Measurements from ENCODE around the gene RPUSD4. TPM values are rescaled to one million over a fixed set of nuclear protein-coding genes. Genes with fewer than 3 reads are reported as not detected.

The RPUSD4 gene
- total RNA-seq, 2 donors from 2014 or later: 33.8 to 50.8 TPM

DNA sequence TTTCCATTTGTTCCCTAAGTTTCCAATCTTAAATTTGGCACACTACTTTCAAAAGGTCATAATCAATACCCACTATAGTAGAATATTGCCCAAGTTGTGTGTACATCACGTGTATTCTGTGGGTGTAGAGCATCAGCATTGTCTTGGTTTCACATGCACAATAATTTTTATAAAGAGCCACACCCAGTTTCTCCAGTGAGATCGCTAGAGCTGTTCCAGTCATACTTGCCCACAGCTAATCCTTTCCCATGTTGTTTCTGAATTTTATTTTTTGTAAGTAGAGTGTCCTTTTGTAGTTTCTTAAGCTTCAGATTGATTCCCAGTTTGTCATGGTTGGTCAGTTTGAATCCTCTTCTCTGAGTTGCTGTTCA, 13.8 kb upstream of the RPUSD4 start:
- H3K9me3 Mint-ChIP-seq: no peaks in the 10 kb centered on the region
- no peak for ATAC-seq (replicated peaks)
- H3K4me1 Mint-ChIP-seq: peaks cover 10% of the 10 kb centered on the region
- no peak overlapping the region for H3K27ac Mint-ChIP-seq
- peaks cover 12% of the 10 kb centered on the region for H3K36me3 Mint-ChIP-seq (ENCODE audit: low read depth)
- H3K4me3 Mint-ChIP-seq: no peak overlapping the region
- H3K27me3 Mint-ChIP-seq: no peaks in the 10 kb centered on the region

DNA sequence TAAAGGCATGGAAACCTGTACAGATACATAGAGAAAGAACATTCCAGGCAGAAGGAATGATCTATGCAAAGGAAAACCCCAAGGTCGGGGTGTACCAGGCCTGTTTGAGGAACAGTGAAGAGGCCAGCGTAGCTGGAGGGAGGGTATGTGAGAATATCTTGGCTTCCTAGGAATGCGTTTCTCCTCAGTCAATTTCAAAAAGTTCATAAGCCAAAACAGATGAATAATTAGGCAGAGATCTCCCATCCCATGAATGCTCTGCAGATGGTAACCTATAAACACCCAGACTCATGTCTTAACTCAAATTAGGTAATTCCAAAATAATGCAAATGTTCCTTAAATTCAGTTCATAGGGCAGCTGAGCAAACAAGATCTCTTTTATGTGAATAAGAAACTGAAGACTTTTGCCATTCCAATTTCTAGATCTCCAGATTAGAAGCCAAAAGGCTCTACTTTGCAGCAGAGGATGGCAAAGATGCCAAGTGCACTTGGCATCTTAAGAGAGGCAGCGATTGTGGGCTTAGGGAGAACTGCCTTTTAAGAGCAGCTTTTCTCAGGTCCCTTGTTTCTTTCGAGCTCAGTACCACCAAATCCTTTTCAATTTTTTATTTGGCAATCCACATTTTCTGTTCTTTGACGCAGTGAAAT, 13.3 kb upstream of the RPUSD4 start:
- Mint-ChIP-seq H3K36me3 (ENCODE audit: low read depth) (peaks cover 11% of the 10 kb centered on the region), H3K27ac (no peak overlapping the region), H3K4me1 (peaks cover 10% of the 10 kb centered on the region), H3K27me3 (no peaks in the 10 kb centered on the region), H3K4me3 (no peak overlapping the region), H3K9me3 (no peaks in the 10 kb centered on the region)
- ATAC-seq (replicated peaks): no peak

DNA sequence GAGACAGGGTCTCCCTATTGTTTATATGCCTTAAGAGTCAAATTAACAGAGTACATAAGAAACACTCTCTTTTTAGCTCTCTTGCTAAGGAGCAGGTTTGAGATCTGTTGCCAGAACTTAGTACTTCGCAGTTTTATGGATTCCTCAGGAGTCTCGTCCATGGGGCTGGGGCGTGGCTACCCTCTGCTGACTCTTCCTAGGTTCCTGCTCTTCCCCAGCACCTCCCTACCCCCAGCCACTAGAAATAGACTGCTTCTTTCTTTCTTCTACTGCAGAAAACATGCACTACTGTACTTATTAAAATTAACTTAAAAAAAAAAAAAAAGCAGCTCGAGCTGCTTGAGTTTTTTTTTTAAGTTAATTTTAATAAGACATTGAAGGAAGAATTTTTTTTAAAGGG, 8.1 kb upstream of the RPUSD4 start:
- no peaks in the 10 kb centered on the region for H3K9me3 Mint-ChIP-seq
- H3K27ac Mint-ChIP-seq: no peak overlapping the region
- no peaks in the 10 kb centered on the region for H3K36me3 Mint-ChIP-seq (ENCODE audit: low read depth)
- no peaks in the 10 kb centered on the region for H3K27me3 Mint-ChIP-seq
- H3K4me1 Mint-ChIP-seq: peaks cover 14% of the 10 kb centered on the region
- H3K4me3 Mint-ChIP-seq: no peak overlapping the region
- no peak for ATAC-seq (replicated peaks)

DNA sequence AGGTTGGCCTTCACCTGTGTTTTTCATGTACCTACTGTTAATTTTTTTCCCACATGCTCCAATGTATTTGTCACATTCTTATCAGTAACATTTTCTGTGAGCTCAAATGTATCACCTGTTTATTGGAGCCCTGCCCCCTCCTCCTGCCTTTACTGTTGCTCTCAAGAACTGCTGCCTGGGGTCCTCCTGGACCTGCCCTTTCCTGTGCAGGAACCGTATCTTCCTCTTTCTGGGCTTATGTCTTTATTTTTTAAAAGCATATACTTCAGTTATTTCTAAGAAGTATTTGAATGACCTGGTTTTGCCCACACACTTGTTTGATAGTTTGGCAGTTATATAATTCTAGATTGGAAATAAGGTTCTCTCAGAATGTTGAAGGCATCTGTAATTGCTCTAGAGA, 6.0 kb upstream of the RPUSD4 start:
- no peak overlapping the region for H3K4me3 Mint-ChIP-seq
- H3K27ac Mint-ChIP-seq: peak overlapping the region; percentile 15
- no peaks in the 10 kb centered on the region for H3K9me3 Mint-ChIP-seq
- no peak for ATAC-seq (replicated peaks)
- H3K36me3 Mint-ChIP-seq (ENCODE audit: low read depth): no peaks in the 10 kb centered on the region
- peaks cover 20% of the 10 kb centered on the region for H3K4me1 Mint-ChIP-seq
- no peaks in the 10 kb centered on the region for H3K27me3 Mint-ChIP-seq

DNA sequence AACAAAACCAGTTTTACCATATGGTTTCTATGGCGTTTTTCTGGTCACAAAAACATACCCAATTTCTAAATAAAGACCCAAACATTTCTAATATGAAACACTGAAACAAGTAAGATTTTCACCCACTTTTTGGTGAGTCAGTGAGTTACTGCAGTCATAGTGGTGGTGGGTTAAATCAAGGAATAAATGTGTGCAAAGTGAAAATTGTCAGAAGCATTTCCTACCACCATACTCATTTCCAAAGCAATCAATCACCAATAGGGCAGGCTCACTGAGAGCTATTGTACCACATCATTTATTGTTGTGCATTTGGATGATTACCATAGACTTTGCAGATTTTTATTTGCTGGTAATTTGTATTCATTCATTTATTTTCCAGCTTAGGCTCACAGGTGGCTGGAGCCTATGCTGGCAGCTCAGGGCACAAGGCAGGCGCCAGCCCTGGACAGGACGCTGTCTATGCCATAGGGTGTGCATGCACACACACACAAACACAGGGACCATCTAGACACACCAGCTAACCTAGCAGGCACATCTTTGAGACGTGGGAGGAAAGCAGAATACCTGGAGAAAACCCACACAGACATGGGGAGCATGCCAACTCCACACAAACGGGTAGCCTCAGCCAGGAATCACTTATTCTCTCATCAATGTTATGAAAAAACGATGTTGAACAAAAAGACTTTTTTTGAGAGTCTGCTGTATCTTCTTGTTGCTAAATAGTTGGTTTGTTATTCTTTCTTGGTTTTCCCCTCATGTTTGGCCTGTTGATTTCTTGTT, 5.3 kb upstream of the RPUSD4 start:
- Mint-ChIP-seq H3K9me3 (no peaks in the 10 kb centered on the region), H3K27me3 (no peaks in the 10 kb centered on the region), H3K36me3 (ENCODE audit: low read depth) (no peaks in the 10 kb centered on the region), H3K4me3 (peak overlapping the region; percentile 6), H3K4me1 (peaks cover 23% of the 10 kb centered on the region), H3K27ac (peak overlapping the region; percentile 15)
- ATAC-seq (replicated peaks): peak; percentile 80

DNA sequence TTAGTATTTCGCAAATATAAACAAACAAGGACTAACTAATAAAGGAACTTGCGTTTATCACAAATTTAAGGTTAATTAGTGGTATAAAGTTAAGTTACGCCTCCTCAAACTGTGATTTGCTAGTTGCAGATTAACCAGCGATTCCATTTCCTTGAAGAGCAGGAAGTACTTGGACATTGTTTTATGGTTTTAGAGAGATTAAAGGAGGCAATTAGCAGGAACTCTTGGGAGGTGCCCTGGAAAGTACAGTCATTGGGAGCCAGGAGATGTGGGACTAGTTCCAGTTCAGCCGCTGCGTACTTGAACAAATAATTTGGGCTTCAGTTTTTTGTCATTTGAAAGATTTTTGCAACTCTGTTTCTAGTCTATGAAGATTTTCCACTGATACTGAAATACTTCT, 3.4 kb upstream of the RPUSD4 start:
- H3K27ac Mint-ChIP-seq: no peak overlapping the region
- H3K9me3 Mint-ChIP-seq: no peaks in the 10 kb centered on the region
- H3K36me3 Mint-ChIP-seq (ENCODE audit: low read depth): peaks cover 13% of the 10 kb centered on the region
- no peak overlapping the region for H3K4me3 Mint-ChIP-seq
- H3K27me3 Mint-ChIP-seq: no peaks in the 10 kb centered on the region
- no peak for ATAC-seq (replicated peaks)
- peaks cover 30% of the 10 kb centered on the region for H3K4me1 Mint-ChIP-seq

DNA sequence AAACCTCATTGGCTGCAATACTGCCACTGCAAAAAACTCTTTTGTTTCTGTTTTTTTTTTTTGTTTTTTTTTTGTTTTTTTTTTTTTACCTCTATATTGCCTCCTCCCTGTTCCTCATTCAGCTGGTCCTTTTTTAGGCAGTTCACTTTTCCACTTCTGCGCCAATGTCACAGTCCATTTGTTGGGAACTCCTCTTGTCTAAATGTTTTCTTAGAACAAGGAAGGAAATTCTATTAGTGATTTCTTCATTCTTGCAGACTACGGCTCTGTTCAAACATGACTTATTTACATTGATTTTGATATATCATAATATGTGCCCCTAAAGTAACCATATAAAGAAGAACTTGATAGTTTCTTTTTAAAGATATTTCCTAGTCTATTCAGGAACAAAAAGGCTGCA, 3.0 kb upstream of the RPUSD4 start:
- no peak overlapping the region for H3K27ac Mint-ChIP-seq
- peaks cover 30% of the 10 kb centered on the region for H3K4me1 Mint-ChIP-seq
- no peaks in the 10 kb centered on the region for H3K27me3 Mint-ChIP-seq
- ATAC-seq (replicated peaks): no peak
- peaks cover 17% of the 10 kb centered on the region for H3K36me3 Mint-ChIP-seq (ENCODE audit: low read depth)
- H3K4me3 Mint-ChIP-seq: no peak overlapping the region
- no peaks in the 10 kb centered on the region for H3K9me3 Mint-ChIP-seq

DNA sequence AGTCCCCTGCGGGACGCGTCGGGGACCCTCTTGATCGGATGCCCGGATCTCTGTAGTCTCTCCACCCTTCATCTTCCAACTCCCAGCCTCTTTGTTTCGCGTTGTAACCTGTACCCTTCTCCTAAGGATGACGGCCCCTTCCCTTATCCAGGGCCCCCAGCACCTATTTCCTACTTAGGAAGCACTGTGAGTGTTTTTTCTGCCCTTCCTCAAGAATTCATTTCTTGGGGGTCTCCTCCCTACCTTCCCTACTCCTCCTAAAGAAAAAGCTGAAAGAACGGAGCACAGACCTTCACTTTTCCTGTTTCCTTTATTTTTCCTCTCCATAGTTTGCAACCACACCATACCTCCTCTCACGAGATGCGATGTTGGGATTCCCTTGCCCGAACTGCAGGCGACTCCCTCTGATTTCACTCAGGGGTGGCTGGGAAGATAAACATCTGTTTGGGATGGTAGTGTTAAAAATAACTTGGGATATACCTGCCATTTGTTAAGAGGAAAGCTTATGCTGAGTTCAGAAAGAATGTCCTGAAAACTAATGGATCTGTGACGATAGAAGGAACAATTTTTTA, 725 bp upstream of the RPUSD4 start:
- Mint-ChIP-seq H3K4me3 (peak overlapping the region; percentile 97), H3K27me3 (no peaks in the 10 kb centered on the region), H3K9me3 (no peaks in the 10 kb centered on the region), H3K27ac (peak overlapping the region; percentile 96), H3K4me1 (peaks cover 27% of the 10 kb centered on the region), H3K36me3 (ENCODE audit: low read depth) (peaks cover 40% of the 10 kb centered on the region)
- ATAC-seq (replicated peaks): no peak

DNA sequence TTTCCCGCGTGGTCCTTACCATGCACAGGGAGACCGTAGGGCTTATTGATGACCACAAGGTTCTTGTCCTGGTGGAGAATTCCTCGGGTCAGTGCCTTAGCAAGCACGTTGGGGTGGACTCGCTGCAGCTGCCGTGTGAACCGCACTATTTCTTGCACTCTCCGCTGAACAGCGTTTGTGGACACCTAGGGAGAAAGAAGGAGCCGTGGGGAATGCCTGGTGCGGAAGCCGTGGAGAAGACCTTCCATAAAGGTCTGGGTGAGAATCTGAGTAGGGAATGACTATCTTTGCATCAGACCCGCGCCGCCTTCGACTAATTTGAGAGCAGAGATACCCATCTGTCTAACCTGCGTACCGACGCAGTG, 597 bp downstream of the RPUSD4 start:
- Mint-ChIP-seq H3K4me1 (peaks cover 21% of the 10 kb centered on the region), H3K27ac (peak overlapping the region; percentile 96), H3K4me3 (peak overlapping the region; percentile 97), H3K9me3 (no peaks in the 10 kb centered on the region), H3K27me3 (no peaks in the 10 kb centered on the region), H3K36me3 (ENCODE audit: low read depth) (peaks cover 53% of the 10 kb centered on the region)
- no peak for ATAC-seq (replicated peaks)

DNA sequence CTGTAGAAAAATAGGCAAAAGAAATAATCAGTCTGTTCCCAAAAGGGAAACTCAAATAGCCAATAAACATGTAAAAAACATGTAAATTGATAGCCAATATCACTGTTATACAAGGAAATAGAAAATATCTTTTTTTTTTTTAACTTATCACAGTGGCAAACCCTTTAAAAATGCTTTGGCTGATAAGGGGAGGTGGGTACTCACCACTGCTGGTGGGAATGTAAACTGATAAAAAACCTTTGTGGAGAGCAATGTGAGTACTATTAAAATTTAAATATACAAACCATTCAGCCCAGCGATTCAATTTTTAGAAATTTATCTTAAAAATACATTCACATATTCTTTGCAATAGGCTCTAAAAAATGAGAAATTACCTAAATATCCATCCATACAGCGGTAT, 3.6 kb downstream of the RPUSD4 start:
- ATAC-seq (replicated peaks): no peak
- peaks cover 15% of the 10 kb centered on the region for H3K4me1 Mint-ChIP-seq
- no peaks in the 10 kb centered on the region for H3K9me3 Mint-ChIP-seq
- H3K27me3 Mint-ChIP-seq: no peaks in the 10 kb centered on the region
- no peak overlapping the region for H3K27ac Mint-ChIP-seq
- H3K36me3 Mint-ChIP-seq (ENCODE audit: low read depth): peaks cover 82% of the 10 kb centered on the region
- H3K4me3 Mint-ChIP-seq: no peak overlapping the region

DNA sequence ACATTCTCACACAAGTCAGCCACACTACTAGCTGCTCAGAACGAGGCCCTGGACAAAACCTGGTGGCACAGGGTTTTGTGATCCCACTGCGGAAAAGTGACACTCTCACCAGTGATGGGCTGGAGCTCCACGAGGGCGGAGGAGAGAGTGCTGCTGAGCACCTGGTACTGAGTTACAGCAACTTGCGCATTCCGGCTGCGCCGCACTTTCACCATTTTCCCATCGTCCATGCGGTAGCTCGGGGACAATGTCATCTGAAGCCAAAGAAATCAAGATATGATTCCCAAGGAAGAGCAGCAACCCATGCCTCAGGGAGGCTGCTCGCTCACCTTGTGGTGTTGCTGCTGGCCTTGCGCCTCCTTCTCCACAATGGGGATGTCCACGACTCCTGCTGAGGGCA, 6.1 kb downstream of the RPUSD4 start:
- H3K36me3 Mint-ChIP-seq (ENCODE audit: low read depth): peaks cover 100% of the 10 kb centered on the region

DNA sequence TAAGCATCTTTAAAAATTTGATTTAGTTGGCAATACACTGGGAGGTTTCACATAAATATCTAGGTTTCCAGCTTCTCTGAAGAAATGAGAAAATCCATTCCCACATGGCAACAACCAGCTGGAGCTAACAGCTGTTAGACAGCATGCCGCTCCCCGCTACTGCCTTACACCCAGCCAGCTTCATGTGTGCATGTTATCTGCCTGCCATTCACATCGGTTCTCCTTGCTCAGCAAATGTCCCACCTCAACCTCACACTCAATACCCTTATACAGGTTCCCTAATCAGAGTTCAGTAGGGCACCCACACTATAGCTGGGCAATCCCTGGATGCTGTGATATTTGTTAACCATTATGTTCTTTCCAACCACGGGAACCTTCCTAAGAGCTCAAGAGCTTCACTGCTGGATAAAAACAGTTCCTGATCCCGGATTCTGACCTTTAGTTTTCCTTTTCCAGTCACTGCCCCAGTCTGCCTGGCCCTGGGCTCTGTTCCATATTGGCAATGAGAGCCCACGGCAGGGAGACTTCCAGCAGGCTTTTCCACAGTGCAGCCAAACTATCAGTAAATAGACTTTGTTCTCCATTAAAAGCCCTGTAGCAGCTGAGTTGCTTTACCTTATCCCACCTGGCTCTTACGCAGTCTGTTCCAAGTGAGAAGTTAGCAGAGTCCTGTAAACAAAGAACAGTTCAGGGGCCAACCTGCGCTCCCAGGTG, 8.6 kb downstream of the RPUSD4 start:
- peaks cover 5% of the 10 kb centered on the region for H3K9me3 Mint-ChIP-seq
- H3K36me3 Mint-ChIP-seq (ENCODE audit: low read depth): peaks cover 100% of the 10 kb centered on the region
- H3K4me1 Mint-ChIP-seq: no peaks in the 10 kb centered on the region
- no peak for ATAC-seq (replicated peaks)
- H3K4me3 Mint-ChIP-seq: no peak overlapping the region
- H3K27ac Mint-ChIP-seq: no peak overlapping the region
- H3K27me3 Mint-ChIP-seq: no peaks in the 10 kb centered on the region

More for the DNA sequence above, 6.1 kb downstream of the RPUSD4 start:
- Mint-ChIP-seq H3K27me3 (no peaks in the 10 kb centered on the region), H3K27ac (no peak overlapping the region), H3K4me1 (peaks cover 4% of the 10 kb centered on the region), H3K4me3 (no peak overlapping the region), H3K9me3 (no peaks in the 10 kb centered on the region)
- ATAC-seq (replicated peaks): no peak

DNA sequence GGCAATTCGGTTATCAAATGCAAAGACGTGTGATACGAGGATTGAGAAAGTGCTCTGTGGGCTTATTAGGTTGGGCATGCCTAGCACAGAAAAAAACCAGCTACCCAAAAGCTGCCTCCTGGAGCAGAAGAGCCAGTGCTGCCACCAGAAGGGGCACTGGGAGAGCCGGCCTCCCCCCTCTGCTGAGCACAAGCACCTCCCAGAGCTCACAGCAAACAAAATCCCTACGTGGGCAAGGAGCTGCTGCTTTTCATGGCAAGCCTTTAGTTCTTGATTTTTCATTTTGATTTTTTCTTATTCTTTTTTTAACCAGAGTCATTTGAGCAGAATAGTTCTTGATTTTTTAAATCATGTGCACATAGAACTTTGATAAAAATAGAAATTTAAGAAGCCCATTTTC, 12.8 kb downstream of the RPUSD4 start:
- ATAC-seq (replicated peaks): no peak
- no peak overlapping the region for H3K27ac Mint-ChIP-seq
- peaks cover 5% of the 10 kb centered on the region for H3K9me3 Mint-ChIP-seq

DNA sequence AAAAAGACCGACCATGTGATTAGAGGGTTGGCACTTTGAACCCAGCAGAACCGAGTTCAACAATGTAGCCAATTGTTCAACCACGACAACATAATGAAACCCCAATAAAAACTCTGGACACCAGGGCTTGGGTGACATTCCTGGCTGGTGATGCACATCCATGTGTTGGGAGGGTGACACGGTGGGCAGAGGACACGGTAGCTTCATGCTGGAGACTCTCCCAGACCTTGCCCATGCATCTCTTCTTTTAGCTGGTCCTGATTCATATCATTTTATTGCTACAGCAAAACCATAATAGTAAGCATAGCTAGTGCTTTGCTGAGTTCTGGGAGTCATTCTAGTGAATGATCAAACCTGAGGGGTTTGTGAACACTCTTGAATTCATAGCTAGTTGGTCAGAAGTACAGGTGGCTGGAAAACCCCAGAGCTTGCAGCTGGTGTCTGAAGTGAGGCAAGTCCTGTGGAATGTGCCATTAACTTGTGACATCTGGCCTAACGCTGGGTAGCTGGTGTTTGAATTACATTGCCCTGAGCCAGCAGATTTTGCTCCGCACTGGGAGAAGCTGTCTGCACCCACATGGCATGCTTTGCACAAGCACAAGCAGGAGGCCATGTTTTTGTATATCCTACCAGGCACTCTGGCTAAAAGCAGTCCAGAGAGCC, 14.0 kb downstream of the RPUSD4 start:
- H3K27me3 Mint-ChIP-seq: no peaks in the 10 kb centered on the region

More for the DNA sequence above, 12.8 kb downstream of the RPUSD4 start:
- Mint-ChIP-seq H3K36me3 (ENCODE audit: low read depth) (peaks cover 100% of the 10 kb centered on the region), H3K4me3 (no peak overlapping the region), H3K27me3 (no peaks in the 10 kb centered on the region), H3K4me1 (peaks cover 5% of the 10 kb centered on the region)

More for the DNA sequence above, 14.0 kb downstream of the RPUSD4 start:
- Mint-ChIP-seq H3K27ac (no peak overlapping the region), H3K4me1 (peaks cover 5% of the 10 kb centered on the region), H3K36me3 (ENCODE audit: low read depth) (peaks cover 89% of the 10 kb centered on the region), H3K4me3 (no peak overlapping the region), H3K9me3 (peaks cover 5% of the 10 kb centered on the region)
- no peak for ATAC-seq (replicated peaks)

Data from activated T-helper 17 cell treated with anti-CD3 and anti-CD28 coated beads, Interleukin-2, amount 50 U/mL, for 72 hours (primary cell).